Spleen (tissue), 11 donors: ENCODE measurements around the gene JOSD2. TPM values are rescaled to one million over a fixed set of nuclear protein-coding genes. Genes with fewer than 3 reads are reported as not detected.
A peak's percentile ranks its signal among the peaks of the same experiment; 100 is the strongest.

Experiments used
- DNase-seq: peaks from one replicate; pipeline ENCODE4 v3.0.0-alpha.2; 2020
- H3K27ac ChIP-seq, 8 donors: fragments of 200-600 bp; sonication (generic) in 7 of 8; 1 replicate in 4 of 8; 2 replicates in 4 of 8; pipeline versions ENCODE4 v1.5.0 to v1.8.0; 2016 to 2021; ENCODE audit warnings: inconsistent platforms in 4 of 8, mild to moderate bottlenecking in 4 of 8, moderate library complexity in 1 of 8
- H3K27me3 ChIP-seq, 7 donors: fragments of 200-600 bp; sonication (generic) in 6 of 7; replicated peaks in 1 of 7; 1 replicate in 4 of 7; 2 replicates in 3 of 7; pipeline versions ENCODE4 v1.5.0 to v1.8.0; 2016 to 2021; ENCODE audit warnings: inconsistent platforms in 3 of 7, mild to moderate bottlenecking in 1 of 7
- H3K36me3 ChIP-seq, 6 donors: fragments of 200-600 bp; sonication (generic) in 5 of 6; 1 replicate in 4 of 6; 2 replicates in 2 of 6; pipeline versions ENCODE4 v1.5.0 to v1.8.0; 2016 to 2021; ENCODE audit warnings: inconsistent platforms in 2 of 6
- H3K4me1 ChIP-seq, 6 donors: fragments of 200-600 bp; sonication (generic) in 5 of 6; 1 replicate in 3 of 6; 2 replicates in 3 of 6; pipeline versions ENCODE4 v1.5.0 to v1.8.0; 2016 to 2021; ENCODE audit warnings: inconsistent platforms in 3 of 6
- H3K4me3 ChIP-seq, 8 donors: fragments of 200-600 bp; sonication (generic) in 7 of 8; 1 replicate in 4 of 8; 2 replicates in 4 of 8; pipeline versions ENCODE4 v1.5.0 to v1.8.0; 2016 to 2021; ENCODE audit warnings: inconsistent platforms in 4 of 8, mild to moderate bottlenecking in 4 of 8, moderate library complexity in 2 of 8
- H3K9me3 ChIP-seq, 8 donors: fragments of 200-600 bp; sonication (generic) in 7 of 8; 1 replicate in 4 of 8; 2 replicates in 4 of 8; pipeline versions ENCODE4 v1.5.0 to v1.8.0; 2016 to 2021; ENCODE audit warnings: inconsistent platforms in 4 of 8
- CTCF ChIP-seq, 11 experiments: fragments of 200-600 bp in 7 of 11; fragments of 450-650 bp in 4 of 11; sonication (generic) in 4 of 11; IDR thresholded peaks in 8 of 11; conservative IDR thresholded peaks in 3 of 11; 1 replicate in 7 of 11; 2 replicates in 4 of 11; pipeline versions ENCODE4 v1.4.0 to v1.8.0; 2016 to 2021; ENCODE audit warnings: antibody characterized with exemption in 11 of 11, inconsistent platforms in 4 of 11, mild to moderate bottlenecking in 1 of 11
- POLR2A ChIP-seq, 3 donors: fragments of 450-650 bp; IDR thresholded peaks; one replicate each; pipeline ENCODE4 v1.5.1; 2017; ENCODE audit warnings: antibody characterized with exemption in 3 of 3, mild to moderate bottlenecking in 1 of 3
- POLR2AphosphoS5 ChIP-seq, 3 donors: sonication (generic); formaldehyde crosslinking; IDR thresholded peaks; one replicate each; pipeline ENCODE4 v1.5.1; 2017; ENCODE audit warnings: antibody characterized with exemption in 3 of 3
- WGBS, 5 donors: extraction: QIAGEN DNeasy Blood & Tissue Kit in 3 of 5; methylation state at CpG; one replicate each; pipeline versions ENCODE4 v1.1.5 to v1.1.7; 2013 to 2018; 5-methylcytosine and 5-hydroxymethylcytosine counted together
- intact Hi-C: fragments of 100-400 bp; cut with DNase I; formaldehyde crosslinking; loops from one replicate; pipeline ENCODE4 v1.15.0; 2023; ENCODE audit warnings: low total_unique reads
- polyA plus RNA-seq, 3 donors: library from polyadenylated mRNA; stranded (reverse); fragments of 200-250 nt; gene quantifications; one replicate each; pipeline ENCODE4 v1.2.1, GENCODE V29; 2013
- total RNA-seq, 7 donors: library from RNA; depleted of rRNA in 3 of 7; stranded (reverse); fragments of >200 nt in 3 of 7; fragmentation: NEBNext Ultra II Directional in 4 of 7; extraction: Animal tissue kit (Norgen Biotek cat#: 25700) in 4 of 7; gene quantifications; one replicate each; pipeline versions ENCODE4 v1.1.0 to v1.2.1, GENCODE V29; 2016 to 2021
- donor health status: healthy with polysubstance abuse.
- donor health status: DM: no; HTN: no; CAD: no; lungs with moderate emphysema.
- donor health status: DM: no; HTN: no; CAD: no.
- donor health status: Bipolar disorder and iron deficiency.
- donor health status: healthy.
- donor health status: DM: no; HTN: no; CAD: no.
- donor health status: DM: yes; HTN: yes; CAD: no.

The JOSD2 gene
- total and polyA plus RNA-seq, 10 donors, result 21.4 to 54.3 (median 30.7) TPM

- TF ChIP-seq CTCF (IDR thresholded peaks at IDR 0.05 in 8 of 11, conservative IDR thresholded peaks at IDR 0.05 in 3 of 11) (no peak), POLR2A (IDR thresholded peaks at IDR 0.05) (no peak)
- intact Hi-C loops, result no loop called here
- Histone ChIP-seq H3K27me3 (peaks cover 0 to 60% (median 5%) of the 10 kb centered on the region in 7 donors), H3K4me3 (no peak overlapping the region), H3K9me3 (no peaks in the 10 kb centered on the region), H3K27ac (no peak overlapping the region), H3K36me3 (no peaks in the 10 kb centered on the region), H3K4me1 (peaks cover 0 to 10% (median under 1%) of the 10 kb centered on the region in 6 donors)
- DNase-seq, result peak; percentile 51
- 63 to 72% (median 65%) methylated on average over 11 to 12 of the region's 12 CpGs for WGBS, 5 donors
Measured at GRCh38 chr19:50516456-50516855, 5.5 kb upstream of the JOSD2 start.

- Histone ChIP-seq H3K4me1 (peaks cover 0 to 16% (median 9%) of the 10 kb centered on the region in 6 donors), H3K27me3 (peaks cover 0 to 60% (median 5%) of the 10 kb centered on the region in 7 donors), H3K36me3 (no peaks in the 10 kb centered on the region), H3K4me3 (no peak overlapping the region), H3K9me3 (no peaks in the 10 kb centered on the region), H3K27ac (no peak overlapping the region)
- intact Hi-C loops, result no loop called here
- DNase-seq, result peak; percentile 75
- TF ChIP-seq POLR2AphosphoS5 (IDR thresholded peaks at IDR 0.05) (peak in 1 of 3 donors; percentile 14), CTCF (IDR thresholded peaks at IDR 0.05 in 8 of 11, conservative IDR thresholded peaks at IDR 0.05 in 3 of 11) (no peak)
- WGBS, 5 donors, result 56 to 78% (median 75%) methylated on average over 6 to 11 of the region's 11 CpGs
Measured at GRCh38 chr19:50515168-50515561, 4.2 kb upstream of the JOSD2 start.

GRCh38 chr19:50514346-50515167 is 3.6 kb upstream of the JOSD2 start:
- no peaks in the 10 kb centered on the region for H3K9me3 ChIP-seq
- 43 to 63% (median 52%) methylated on average over 35 to 38 of the region's 38 CpGs for WGBS, 5 donors
- H3K27ac ChIP-seq, result no peak overlapping the region
- DNase-seq, result peak; percentile 74
- intact Hi-C loops, result no loop called here
- no peak overlapping the region for H3K4me3 ChIP-seq
- H3K4me1 ChIP-seq, result peaks cover 0 to 20% (median 13%) of the 10 kb centered on the region in 6 donors
- no peaks in the 10 kb centered on the region for H3K36me3 ChIP-seq
- TF ChIP-seq POLR2A (IDR thresholded peaks at IDR 0.05), result no peak
- no peak for TF ChIP-seq CTCF (IDR thresholded peaks at IDR 0.05 in 8 of 11, conservative IDR thresholded peaks at IDR 0.05 in 3 of 11)
- peak in 2 of 3 donors; percentile 9 to 42 for TF ChIP-seq POLR2AphosphoS5 (IDR thresholded peaks at IDR 0.05)
- peaks cover 0 to 60% (median 5%) of the 10 kb centered on the region in 7 donors for H3K27me3 ChIP-seq

- H3K9me3 ChIP-seq, result no peaks in the 10 kb centered on the region
- H3K27ac ChIP-seq, result no peak within 1 kb of the TSS
- intact Hi-C loops, result no loop called here
- H3K4me1 ChIP-seq, result peaks cover 0 to 20% (median 13%) of the 10 kb centered on the region in 6 donors
- no peaks in the 10 kb centered on the region for H3K36me3 ChIP-seq
- H3K27me3 ChIP-seq, result peaks cover 0 to 52% (median 5%) of the 10 kb centered on the region in 7 donors
- no peak for TF ChIP-seq CTCF (IDR thresholded peaks at IDR 0.05 in 8 of 11, conservative IDR thresholded peaks at IDR 0.05 in 3 of 11)
- peak in 1 of 3 donors; percentile 5 for TF ChIP-seq POLR2AphosphoS5 (IDR thresholded peaks at IDR 0.05)
- peak; percentile 81 for DNase-seq
- no peak within 1 kb of the TSS for H3K4me3 ChIP-seq
- 53 to 72% (median 58%) methylated on average over 18 to 22 of the region's 22 CpGs for WGBS, 5 donors
Measured at GRCh38 chr19:50513746-50514345, 2.9 kb upstream of the JOSD2 start, which contains the start of gene ASPDH. Gene ASPDH, minus strand, starts transcription at chr19:50513913. Its CDS starts 90 bp downstream, at chr19:50513823.
